PC-9 (cell line): ENCODE data around the gene HMGN1. TPM values are rescaled to one million over a fixed set of nuclear protein-coding genes. Genes with fewer than 3 reads are reported as not detected.
A peak's percentile ranks its signal among the peaks of the same experiment; 100 is the strongest.

ENCODE experiments used
- BruUV-seq: library from RNA; stranded (reverse); fragments of 400-500 nt; replicated peaks from 2 replicates; lab custom pipeline; 2021; lab: Mats Ljungman, UMichigan
- CTCF ChIA-PET: fragments of 300-600 bp; sonication (Branson Sonifier 250); formaldehyde crosslinking; loops from one replicate; lab custom pipeline; 2022; ENCODE audit warnings: antibody characterized with exemption; lab: Charles Lee
- POLR2A ChIA-PET: fragments of 300-600 bp; sonication (Branson Sonifier 250); formaldehyde crosslinking; loops from one replicate; lab custom pipeline; 2022; ENCODE audit warnings: antibody characterized with exemption; ENCODE audit not compliant: unreplicated experiment; lab: Charles Lee
- DNase-seq, 2 experiments: peaks; one replicate each; pipeline versions ENCODE4 v3.0.0 to v3.0.0-alpha.2; 2015 to 2022; ENCODE audit warnings: mixed read lengths in 1 of 2
- H2AFZ ChIP-seq: fragments of 200-600 bp; sonication (generic); 2 replicates; pipeline ENCODE4 v1.8.1; 2017; ENCODE audit warnings: antibody characterized with exemption
- H3F3A ChIP-seq: fragments of 200-600 bp; sonication (generic); 2 replicates; pipeline ENCODE4 v1.8.1; 2017; ENCODE audit warnings: antibody characterized with exemption, mild to moderate bottlenecking, low read depth; ENCODE audit not compliant: insufficient read depth
- H3K27ac ChIP-seq: fragments of 200-600 bp; sonication (generic); 2 replicates; pipeline ENCODE4 v1.6.1; 2016; ENCODE audit warnings: mixed run types
- H3K27me3 ChIP-seq: fragments of 200-600 bp; sonication (generic); 2 replicates; pipeline ENCODE4 v1.6.1; 2016; ENCODE audit warnings: low read depth, mixed run types; ENCODE audit not compliant: insufficient read depth
- H3K36me3 ChIP-seq: fragments of 200-600 bp; sonication (generic); 2 replicates; pipeline ENCODE4 v1.6.1; 2016; ENCODE audit warnings: low read depth, mixed run types
- H3K4me1 ChIP-seq: fragments of 200-600 bp; sonication (generic); replicated peaks from 2 replicates; pipeline ENCODE4 v1.6.1; 2016; ENCODE audit warnings: mixed run types; ENCODE audit not compliant: insufficient read depth
- H3K4me2 ChIP-seq: fragments of 200-600 bp; sonication (generic); 2 replicates; pipeline ENCODE4 v1.6.1; 2017; ENCODE audit warnings: mixed run types
- H3K4me3 ChIP-seq: fragments of 200-600 bp; sonication (generic); 2 replicates; pipeline ENCODE4 v1.6.1; 2016; ENCODE audit warnings: mixed run types
- H3K79me2 ChIP-seq: fragments of 200-600 bp; sonication (generic); 2 replicates; pipeline ENCODE4 v1.6.1; 2017; ENCODE audit warnings: low read depth, mixed run types
- H3K9me2 ChIP-seq: fragments of 200-600 bp; sonication (generic); 2 replicates; pipeline ENCODE4 v1.8.1; 2017; ENCODE audit warnings: mild to moderate bottlenecking; ENCODE audit not compliant: insufficient read depth
- H3K9me3 ChIP-seq: fragments of 200-600 bp; sonication (generic); 2 replicates; pipeline ENCODE4 v1.8.1; 2016; ENCODE audit warnings: low read depth; ENCODE audit not compliant: insufficient read depth
- H4K20me1 ChIP-seq: fragments of 200-600 bp; sonication (generic); 2 replicates; pipeline ENCODE4 v1.8.1; 2017; ENCODE audit not compliant: insufficient read depth
- EZH2 ChIP-seq: fragments of 200-600 bp; sonication (generic); IDR thresholded peaks from 2 replicates; pipeline ENCODE4 v1.8.0; 2017; ENCODE audit warnings: antibody characterized with exemption, low read depth
- intact Hi-C: fragments of 100-400 bp; cut with micrococcal nuclease; formaldehyde crosslinking; loops from one replicate; pipeline ENCODE4 v1.10.0; 2022; ENCODE audit not compliant: unreplicated experiment
- total RNA-seq: library from RNA; stranded (reverse); gene quantifications from 2 replicates; pipeline ENCODE4 v1.2.3, GENCODE V29; 2021
- TF ChIP-seq, protein P1 (sequence below): fragments of 200-600 bp; sonication (generic); conservative IDR thresholded peaks from 2 replicates; pipeline ENCODE4 v1.6.1; 2017; ENCODE audit warnings: mixed run types, antibody characterized with exemption, mild to moderate bottlenecking, moderate library complexity

The HMGN1 gene
- total RNA-seq, 1 experiment from 2014 or later: 369 TPM

DNA sequence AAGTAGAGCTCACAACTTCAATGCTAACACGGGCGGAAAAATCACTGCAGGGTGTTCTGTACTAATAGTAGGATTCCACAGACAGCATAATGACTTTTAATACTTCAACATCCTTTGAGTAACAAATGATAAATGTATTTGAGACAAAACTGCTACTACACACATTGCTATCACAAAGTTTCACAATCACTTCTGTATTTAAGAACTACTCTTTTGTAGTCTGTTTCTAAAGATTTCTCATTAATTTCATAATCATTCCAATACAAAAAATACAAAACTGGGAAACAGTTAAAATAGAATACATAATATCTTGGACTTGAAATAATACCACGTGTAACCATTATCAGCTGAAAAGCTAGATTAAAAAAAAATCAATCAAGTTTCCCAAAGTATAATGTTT, 2.7 kb downstream of the HMGN1 start:
- no peak for DNase-seq
- no peak overlapping the region for H2AFZ ChIP-seq
- H4K20me1 ChIP-seq: peaks cover 21% of the 10 kb centered on the region
- H3K27ac ChIP-seq: no peak overlapping the region
- ChIA-PET CTCF (no interaction called here), POLR2A (no interaction called here)
- peaks cover 44% of the 10 kb centered on the region for H3F3A ChIP-seq
- TF ChIP-seq, protein P1, sequence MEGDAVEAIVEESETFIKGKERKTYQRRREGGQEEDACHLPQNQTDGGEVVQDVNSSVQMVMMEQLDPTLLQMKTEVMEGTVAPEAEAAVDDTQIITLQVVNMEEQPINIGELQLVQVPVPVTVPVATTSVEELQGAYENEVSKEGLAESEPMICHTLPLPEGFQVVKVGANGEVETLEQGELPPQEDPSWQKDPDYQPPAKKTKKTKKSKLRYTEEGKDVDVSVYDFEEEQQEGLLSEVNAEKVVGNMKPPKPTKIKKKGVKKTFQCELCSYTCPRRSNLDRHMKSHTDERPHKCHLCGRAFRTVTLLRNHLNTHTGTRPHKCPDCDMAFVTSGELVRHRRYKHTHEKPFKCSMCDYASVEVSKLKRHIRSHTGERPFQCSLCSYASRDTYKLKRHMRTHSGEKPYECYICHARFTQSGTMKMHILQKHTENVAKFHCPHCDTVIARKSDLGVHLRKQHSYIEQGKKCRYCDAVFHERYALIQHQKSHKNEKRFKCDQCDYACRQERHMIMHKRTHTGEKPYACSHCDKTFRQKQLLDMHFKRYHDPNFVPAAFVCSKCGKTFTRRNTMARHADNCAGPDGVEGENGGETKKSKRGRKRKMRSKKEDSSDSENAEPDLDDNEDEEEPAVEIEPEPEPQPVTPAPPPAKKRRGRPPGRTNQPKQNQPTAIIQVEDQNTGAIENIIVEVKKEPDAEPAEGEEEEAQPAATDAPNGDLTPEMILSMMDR: no peak
- TF ChIP-seq EZH2: no peak
- H3K4me3 ChIP-seq: peak overlapping the region; percentile 92; the same call in 1 of the 2 replicates
- peaks cover 29% of the 10 kb centered on the region for H3K4me1 ChIP-seq
- H3K27me3 ChIP-seq: no peaks in the 10 kb centered on the region
- H3K36me3 ChIP-seq: peaks cover 38% of the 10 kb centered on the region
- no TSS peak for BruUV-seq
- peaks cover 45% of the 10 kb centered on the region for H3K79me2 ChIP-seq
- H3K9me2 ChIP-seq: no peaks in the 10 kb centered on the region
- intact Hi-C loops: no loop called here
- H3K9me3 ChIP-seq: no peaks in the 10 kb centered on the region
- H3K4me2 ChIP-seq: peak overlapping the region; percentile 84

DNA sequence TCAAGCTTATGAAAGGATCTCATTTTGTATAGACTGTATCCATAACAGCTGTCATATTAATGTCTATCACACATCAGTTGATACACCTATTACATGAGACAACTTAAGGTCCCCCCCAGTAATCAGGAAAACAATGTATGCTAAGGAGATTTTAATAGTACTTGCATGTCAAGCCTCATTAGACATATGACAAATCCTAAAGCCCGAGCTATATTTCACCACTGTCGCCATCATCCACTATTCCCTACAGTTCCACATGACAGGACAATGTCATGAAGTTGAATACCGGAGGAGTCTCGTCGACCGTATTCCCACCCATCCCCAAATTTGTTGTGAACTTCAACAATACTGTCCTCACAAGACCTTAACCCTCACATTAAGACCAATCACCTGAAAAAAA, 3.4 kb downstream of the HMGN1 start:
- no peak for DNase-seq
- H3K79me2 ChIP-seq: peaks cover 38% of the 10 kb centered on the region
- peaks cover 41% of the 10 kb centered on the region for H3F3A ChIP-seq
- TF ChIP-seq, protein P1: no peak
- TF ChIP-seq EZH2: no peak
- CTCF ChIA-PET: no interaction called here
- H2AFZ ChIP-seq: no peak overlapping the region
- H3K4me2 ChIP-seq: peak overlapping the region; percentile 84; the same call in 1 of the 2 replicates
- intact Hi-C loops: no loop called here
- no peak overlapping the region for H3K27ac ChIP-seq
- no peaks in the 10 kb centered on the region for H3K9me2 ChIP-seq
- H3K9me3 ChIP-seq: no peaks in the 10 kb centered on the region
- POLR2A ChIA-PET: interaction anchor here (0.6 to 0.7 kb wide), 2 partner anchors 33 to 1974 kb away, joined by 3 read pairs; no protein-coding TSS in a partner anchor
- peaks cover 38% of the 10 kb centered on the region for H3K36me3 ChIP-seq
- no peaks in the 10 kb centered on the region for H3K27me3 ChIP-seq
- H3K4me3 ChIP-seq: no peak overlapping the region
- peaks cover 21% of the 10 kb centered on the region for H4K20me1 ChIP-seq
- H3K4me1 ChIP-seq: peaks cover 22% of the 10 kb centered on the region
- BruUV-seq: no TSS peak

DNA sequence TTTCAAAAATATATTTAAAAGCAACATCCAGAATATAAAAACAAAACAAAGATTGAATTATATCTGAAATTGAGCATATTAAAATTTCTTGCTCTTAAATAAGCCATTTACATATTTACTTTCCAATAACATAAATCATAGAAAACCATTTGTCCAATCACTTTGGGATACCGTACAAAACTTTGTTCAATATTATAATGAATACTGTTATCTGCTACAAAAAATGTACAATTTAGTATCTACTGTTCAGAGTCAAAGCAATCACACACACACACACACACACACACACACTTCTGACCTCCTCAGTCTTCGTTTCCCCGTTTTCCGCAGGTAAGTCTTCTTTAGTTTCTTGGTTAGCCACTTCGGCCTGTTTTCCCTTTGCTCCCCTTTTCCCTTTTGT, 4.0 kb downstream of the HMGN1 start:
- Histone ChIP-seq H4K20me1 (peaks cover 21% of the 10 kb centered on the region), H3K4me1 (peaks cover 20% of the 10 kb centered on the region), H3K9me2 (no peaks in the 10 kb centered on the region), H3K27me3 (no peaks in the 10 kb centered on the region), H3K9me3 (no peaks in the 10 kb centered on the region), H2AFZ (no peak overlapping the region), H3K79me2 (peaks cover 38% of the 10 kb centered on the region), H3K27ac (no peak overlapping the region), H3F3A (peaks cover 35% of the 10 kb centered on the region), H3K4me2 (no peak overlapping the region), H3K4me3 (no peak overlapping the region), H3K36me3 (peaks cover 38% of the 10 kb centered on the region)
- intact Hi-C loops: no loop called here
- ChIA-PET POLR2A (interaction anchor here (0.7 kb wide), 1 partner anchor 1974 kb away, joined by 3 read pairs; no protein-coding TSS in a partner anchor), CTCF (no interaction called here)
- TF ChIP-seq, protein P1: no peak
- TF ChIP-seq EZH2: no peak
- no TSS peak for BruUV-seq
- no peak for DNase-seq
